GM23338 (cell line): ENCODE data around the gene PEX13. TPM values are rescaled to one million over a fixed set of nuclear protein-coding genes. Genes with fewer than 3 reads are reported as not detected.

Source experiments
- ATAC-seq: fragments of 200-7000 bp; cut with Tn5 transposase; 3 replicates; pipeline ENCODE4 v1.9.1; 2020
- DNase-seq: peaks from one replicate; pipeline ENCODE4 v3.0.0-alpha.2; 2015; ENCODE audit warnings: low spot score
- H2AFZ ChIP-seq: fragments of 200-600 bp; sonication (generic); 2 replicates; pipeline ENCODE4 v1.8.0; 2016; ENCODE audit warnings: antibody characterized with exemption, mild to moderate bottlenecking, moderate library complexity
- H3F3A ChIP-seq: fragments of 200-600 bp; sonication (generic); replicated peaks from 2 replicates; pipeline ENCODE4 v1.8.0; 2017; ENCODE audit warnings: antibody characterized with exemption, mixed run types, low read depth
- H3K27ac ChIP-seq: fragments of 200-600 bp; sonication (generic); 2 replicates; pipeline ENCODE4 v1.6.1; 2016; ENCODE audit warnings: low read depth
- H3K27me3 ChIP-seq: fragments of 200-600 bp; sonication (generic); 2 replicates; pipeline ENCODE4 v1.8.0; 2016; ENCODE audit warnings: mild to moderate bottlenecking, mixed run types, moderate library complexity; ENCODE audit not compliant: insufficient read depth
- H3K36me3 ChIP-seq: fragments of 200-600 bp; sonication (generic); 2 replicates; pipeline ENCODE4 v1.8.0; 2016; ENCODE audit warnings: mild to moderate bottlenecking; ENCODE audit not compliant: insufficient read depth
- H3K4me1 ChIP-seq: fragments of 200-600 bp; sonication (generic); 2 replicates; pipeline ENCODE4 v1.8.0; 2016; ENCODE audit warnings: mild to moderate bottlenecking, moderate library complexity; ENCODE audit not compliant: insufficient read depth
- H3K4me2 ChIP-seq: fragments of 200-600 bp; sonication (generic); 2 replicates; pipeline ENCODE4 v1.7.1; 2017; ENCODE audit warnings: mixed run types
- H3K4me3 ChIP-seq: fragments of 200-600 bp; sonication (generic); 2 replicates; pipeline ENCODE4 v1.6.1; 2016; ENCODE audit warnings: mixed run types
- H3K79me2 ChIP-seq: fragments of 200-600 bp; sonication (generic); replicated peaks from 2 replicates; pipeline ENCODE4 v1.8.0; 2017; ENCODE audit warnings: mild to moderate bottlenecking; ENCODE audit not compliant: insufficient read depth
- H3K9me2 ChIP-seq: fragments of 200-600 bp; sonication (generic); 2 replicates; pipeline ENCODE4 v1.8.0; 2017; ENCODE audit not compliant: insufficient read depth
- H4K20me1 ChIP-seq: fragments of 200-600 bp; sonication (generic); replicated peaks from 2 replicates; pipeline ENCODE4 v1.8.0; 2017; ENCODE audit warnings: mild to moderate bottlenecking; ENCODE audit not compliant: insufficient read depth
- H3K27ac Mint-ChIP-seq: 2 replicates; pipeline ENCODE4 v1.8.0; 2020; ENCODE audit warnings: inconsistent platforms, mild to moderate bottlenecking, moderate library complexity, mixed read lengths
- H3K27me3 Mint-ChIP-seq: 3 replicates; pipeline ENCODE4 v1.8.0; 2022; ENCODE audit warnings: low read depth, mild to moderate bottlenecking, moderate library complexity, mixed read lengths, inconsistent platforms; ENCODE audit not compliant: insufficient read depth, poor library complexity
- H3K36me3 Mint-ChIP-seq: 3 replicates; pipeline ENCODE4 v1.8.0; 2021; ENCODE audit warnings: low read depth, mild to moderate bottlenecking, inconsistent platforms, moderate library complexity, mixed read lengths
- H3K4me1 Mint-ChIP-seq: 3 replicates; pipeline ENCODE4 v1.8.0; 2020; ENCODE audit warnings: mild to moderate bottlenecking, inconsistent platforms, mixed read lengths
- H3K4me3 Mint-ChIP-seq: 3 replicates; pipeline ENCODE4 v1.8.0; 2021; ENCODE audit warnings: moderate library complexity, mild to moderate bottlenecking, inconsistent platforms, mixed read lengths
- H3K9me3 Mint-ChIP-seq: 3 replicates; pipeline ENCODE4 v1.8.0; 2020; ENCODE audit warnings: moderate library complexity, mild to moderate bottlenecking, inconsistent platforms, mixed read lengths
- CREB1 ChIP-seq: fragments of 250-450 bp; sonication (Bioruptor Pico); IDR thresholded peaks from 2 replicates; pipeline ENCODE4 v1.5.0; 2020; ENCODE audit warnings: low read depth, mild to moderate bottlenecking, moderate library complexity
- CTCF ChIP-seq, 2 experiments: fragments of 200-600 bp in 1 of 2; sonication (generic) in 1 of 2; conservative IDR thresholded peaks; 2 replicates each; pipeline versions ENCODE4 v1.5.1 to v1.6.1; 2016 to 2017; ENCODE audit warnings: antibody characterized with exemption in 2 of 2, low read depth in 2 of 2, mild to moderate bottlenecking in 2 of 2, moderate library complexity in 1 of 2
- ETS1 ChIP-seq: IDR thresholded peaks from 2 replicates; pipeline ENCODE4 v1.6.1; 2016; ENCODE audit warnings: antibody characterized with exemption
- EZH2 ChIP-seq: fragments of 200-600 bp; sonication (generic); IDR thresholded peaks from one replicate; pipeline ENCODE4 v1.8.0; 2017; ENCODE audit warnings: antibody characterized with exemption, mild to moderate bottlenecking, low read depth; ENCODE audit not compliant: unreplicated experiment
- EZH2phosphoT487 ChIP-seq: fragments of 200-600 bp; sonication (generic); IDR thresholded peaks from one replicate; pipeline ENCODE4 v1.8.1; 2018; ENCODE audit warnings: antibody characterized with exemption; ENCODE audit not compliant: unreplicated experiment
- JUNB ChIP-seq: IDR thresholded peaks from one replicate; pipeline ENCODE4 v1.6.1; 2016; ENCODE audit warnings: antibody characterized with exemption; ENCODE audit not compliant: unreplicated experiment
- NANOG ChIP-seq: IDR thresholded peaks from 2 replicates; pipeline ENCODE4 v1.6.1; 2016; ENCODE audit warnings: antibody characterized with exemption, borderline replicate concordance
- POLR2AphosphoS5 ChIP-seq: IDR thresholded peaks from 2 replicates; pipeline ENCODE4 v1.6.1; 2016; ENCODE audit warnings: antibody characterized with exemption, low read depth
- REST ChIP-seq: IDR thresholded peaks from one replicate; pipeline ENCODE4 v1.6.1; 2018; ENCODE audit warnings: antibody characterized with exemption; ENCODE audit not compliant: unreplicated experiment
- STAT1 ChIP-seq: IDR thresholded peaks from one replicate; pipeline ENCODE4 v1.6.1; 2016; ENCODE audit warnings: antibody characterized with exemption; ENCODE audit not compliant: unreplicated experiment
- ZNF331 ChIP-seq: fragments of 250-450 bp; sonication (Bioruptor Pico); IDR thresholded peaks from 2 replicates; pipeline ENCODE4 v1.5.0; 2020; ENCODE audit warnings: low read depth, mild to moderate bottlenecking, moderate library complexity
- ZNF462 ChIP-seq: fragments of 250-450 bp; sonication (Bioruptor Pico); IDR thresholded peaks from 2 replicates; pipeline ENCODE4 v1.5.0; 2020; ENCODE audit warnings: mild to moderate bottlenecking, moderate library complexity
- polyA plus RNA-seq: library from polyadenylated mRNA; unstranded; fragments of >200 nt; fragmentation: Nextera tagmentation; extraction: Ambion mirVana; gene quantifications from 2 replicates; pipeline ENCODE4 v1.2.1, GENCODE V29; 2016
- total RNA-seq: library from RNA; depleted of rRNA; stranded (reverse); fragments of >200 nt; shearing (Covaris generic); gene quantifications from 2 replicates; pipeline ENCODE4 v1.2.3, GENCODE V29; 2014

The PEX13 gene
- total and polyA plus RNA-seq, 2 experiments from 2014 or later: 15.8 to 29.2 TPM

GRCh38 chr2:61055557-61055956 lies 38.0 kb downstream of the PEX13 start:
- Histone ChIP-seq H2AFZ (no peak overlapping the region), H3K4me3 (no peak overlapping the region), H4K20me1 (no peaks in the 10 kb centered on the region), H3K4me1 (no peaks in the 10 kb centered on the region), H3K9me2 (no peaks in the 10 kb centered on the region), H3K4me2 (no peak overlapping the region), H3K79me2 (no peaks in the 10 kb centered on the region), H3K27me3 (no peaks in the 10 kb centered on the region), H3K27ac (no peak overlapping the region), H3F3A (no peaks in the 10 kb centered on the region), H3K36me3 (no peaks in the 10 kb centered on the region; the same call in 1 of the 2 replicates)
- no peaks in the 10 kb centered on the region for H3K4me1 Mint-ChIP-seq
- no peak overlapping the region for H3K4me3 Mint-ChIP-seq
- H3K27ac Mint-ChIP-seq: no peak overlapping the region
- no peak for DNase-seq
- peaks cover 1% of the 10 kb centered on the region for H3K27me3 Mint-ChIP-seq
- no peaks in the 10 kb centered on the region for H3K9me3 Mint-ChIP-seq
- peaks cover 13% of the 10 kb centered on the region; the same call in 2 of the 3 replicates for H3K36me3 Mint-ChIP-seq
- ATAC-seq: no peak
- TF ChIP-seq CTCF (conservative IDR thresholded peaks at IDR 0.05; ENCODE audit: low read depth in 2 of 2): no peak
- no peak for TF ChIP-seq POLR2AphosphoS5
- no peak for TF ChIP-seq JUNB
- no peak for TF ChIP-seq EZH2phosphoT487
- no peak for TF ChIP-seq ETS1
- TF ChIP-seq REST: no peak
- TF ChIP-seq ZNF331 (CRISPR knock-in tag): no peak
- no peak for TF ChIP-seq NANOG
- TF ChIP-seq EZH2: no peak
- no peak for TF ChIP-seq ZNF462 (CRISPR knock-in tag)
- TF ChIP-seq CREB1 (CRISPR knock-in tag): no peak
- no peak for TF ChIP-seq STAT1
